EH (cell line): ENCODE data around the gene ZFR2.
A peak's percentile ranks its signal among the peaks of the same experiment; 100 is the strongest.

Source experiments
- DNase-seq: peaks from one replicate; pipeline ENCODE4 v3.0.0-alpha.2; 2015; ENCODE audit warnings: low read depth

The ZFR2 gene

GRCh38 chr19:3813473-3814392, 55.1 kb downstream of the ZFR2 start:
- DNase-seq = no peak

- no peak for DNase-seq
These were observed 58.0 kb downstream of the ZFR2 start for GRCh38 chr19:3810708-3811355.

- no peak for DNase-seq
These were observed 58.7 kb downstream of the ZFR2 start for GRCh38 chr19:3809881-3810707.

DNA sequence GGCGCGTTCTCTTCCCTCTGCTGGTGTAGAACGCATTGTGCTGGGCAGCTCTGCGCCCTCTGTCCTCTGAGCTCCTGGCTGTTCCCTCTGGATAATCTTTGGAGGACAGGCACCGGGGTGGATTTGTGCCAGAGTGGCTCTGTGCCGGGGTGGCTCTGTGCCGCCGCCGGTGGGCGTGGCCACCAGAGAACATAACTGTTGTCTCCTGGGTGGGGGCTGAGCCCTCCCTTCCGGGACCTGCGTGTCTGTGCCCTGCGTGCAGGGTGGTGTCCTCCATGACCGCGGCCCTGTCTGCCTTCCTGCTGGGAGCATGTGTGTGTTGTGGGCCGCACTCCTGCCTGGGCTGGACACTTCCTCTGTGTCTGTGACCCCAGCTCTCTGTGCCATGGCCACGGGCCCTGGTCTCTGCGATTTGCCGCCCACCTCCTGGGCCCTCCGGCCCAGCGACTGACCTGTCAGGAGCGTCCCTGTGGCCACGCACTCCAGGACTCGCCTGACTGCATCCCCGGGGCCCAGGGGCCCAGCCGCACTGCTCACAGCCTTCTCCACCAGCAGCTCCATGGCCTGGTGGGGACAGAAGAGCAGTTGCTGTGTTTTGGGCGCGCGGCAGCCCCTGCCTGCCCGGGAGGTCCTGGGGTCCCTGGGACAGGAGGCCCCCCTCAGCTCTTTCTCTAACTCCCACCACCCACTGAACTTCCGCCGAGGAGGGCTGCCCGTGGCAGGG, 60.3 kb downstream of the ZFR2 start:
- no peak for DNase-seq

DNA sequence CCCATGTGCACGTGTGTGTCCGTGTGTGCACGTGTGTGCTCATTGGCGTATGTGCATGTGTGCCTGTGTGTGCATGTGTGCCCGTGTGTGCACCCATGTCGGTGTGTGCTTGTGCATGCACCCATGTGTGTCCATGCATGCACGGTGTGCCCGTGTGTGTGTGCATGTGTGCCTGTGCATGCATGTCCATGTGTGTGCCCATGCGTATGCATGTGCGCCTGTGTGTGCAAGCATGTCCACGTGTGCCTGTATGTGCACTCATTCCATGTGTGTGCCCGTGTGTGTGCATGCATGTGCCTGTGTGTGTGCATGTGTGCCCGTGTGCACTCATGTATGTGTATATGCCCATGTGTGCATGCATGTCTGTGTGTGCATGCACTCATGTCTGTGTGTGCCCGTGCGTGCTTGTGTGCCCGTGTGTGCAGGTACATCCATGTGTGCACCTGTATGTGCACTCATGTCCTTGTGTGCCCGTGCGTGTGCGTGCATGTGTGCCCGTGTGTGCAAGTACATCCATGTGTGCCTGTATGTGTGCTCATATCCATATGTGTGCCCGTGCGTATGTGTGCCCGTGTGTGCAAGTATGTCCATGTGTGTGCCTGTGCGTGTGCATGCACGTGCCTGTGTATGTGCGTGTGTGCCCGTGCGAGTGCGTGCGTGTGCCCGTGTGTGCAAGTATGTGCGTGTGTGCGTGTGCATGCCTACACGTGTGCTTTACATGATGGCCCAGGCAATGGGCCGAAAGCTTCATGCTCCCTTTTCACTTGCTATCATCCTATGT, 61.1 kb downstream of the ZFR2 start:
- no peak for DNase-seq

- DNase-seq = no peak
These were observed 61.7 kb downstream of the ZFR2 start for GRCh38 chr19:3807131-3807480.

- DNase-seq = no peak
These were observed 63.0 kb downstream of the ZFR2 start for GRCh38 chr19:3805859-3806258.

- DNase-seq = no peak
These were observed 64.4 kb downstream of the ZFR2 start for GRCh38 chr19:3804429-3804828.

GRCh38 chr19:3803986-3804385, 64.9 kb downstream of the ZFR2 start:
- DNase-seq = no peak

DNA sequence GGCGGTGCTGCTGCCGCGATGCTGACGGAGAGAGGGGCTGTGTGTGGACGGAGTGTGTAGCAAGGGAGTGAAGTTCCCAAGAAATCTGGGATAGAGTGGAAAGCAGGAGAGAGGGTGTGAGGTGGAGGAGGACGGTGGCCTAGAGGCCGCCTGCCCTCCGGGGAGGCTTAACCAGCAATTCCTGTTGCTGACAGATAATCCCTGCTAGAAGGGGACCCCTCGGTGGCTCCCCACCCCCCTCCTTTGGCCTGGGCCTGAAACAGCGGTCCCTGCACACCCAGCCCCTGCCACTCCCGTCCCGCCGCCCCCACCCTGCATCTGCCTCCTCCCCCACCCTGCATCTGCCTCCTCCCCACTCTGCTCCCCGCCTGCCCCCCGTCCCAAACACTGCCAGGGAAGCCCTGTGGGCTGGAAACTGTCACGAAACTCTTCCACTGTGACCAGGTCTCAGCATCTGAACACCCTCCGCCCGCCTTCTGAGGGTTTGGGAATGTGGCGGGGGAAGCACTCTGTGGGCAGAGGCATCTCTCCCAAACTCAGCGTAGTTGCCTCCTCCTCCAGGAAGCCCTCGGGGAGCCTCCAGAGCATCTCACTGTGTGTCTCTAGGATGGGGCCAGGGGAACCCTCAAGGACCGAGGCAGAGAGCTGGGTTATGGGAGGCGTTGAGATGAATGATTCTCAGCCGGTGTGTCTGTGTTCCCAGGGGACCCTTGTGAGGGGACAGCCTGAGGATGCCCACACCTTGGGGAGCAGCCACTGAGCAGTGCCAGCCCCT, 65.5 kb downstream of the ZFR2 start:
- DNase-seq = no peak

GRCh38 chr19:3801412-3802096, 67.3 kb downstream of the ZFR2 start:
- DNase-seq = peak; percentile 33

DNA sequence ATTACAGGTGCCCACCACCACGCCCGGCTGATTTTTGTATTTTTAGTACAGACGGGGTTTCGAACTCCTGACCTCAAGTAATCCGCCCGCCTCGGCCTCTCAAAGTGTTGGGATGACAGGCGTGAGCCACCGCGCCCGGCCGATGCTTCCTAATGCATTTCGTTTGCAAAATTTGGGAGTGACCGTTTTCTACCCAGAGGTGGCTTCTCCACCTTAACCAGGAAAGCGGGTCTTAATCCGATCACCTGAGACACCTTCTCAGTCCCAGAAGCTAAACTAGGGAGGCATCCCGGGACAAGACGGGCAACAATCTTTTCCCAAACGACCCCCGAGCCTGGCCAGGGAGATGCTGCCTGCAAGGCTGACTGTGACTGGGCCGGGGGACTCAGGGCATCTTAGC, 67.8 kb downstream of the ZFR2 start:
- no peak for DNase-seq

DNA sequence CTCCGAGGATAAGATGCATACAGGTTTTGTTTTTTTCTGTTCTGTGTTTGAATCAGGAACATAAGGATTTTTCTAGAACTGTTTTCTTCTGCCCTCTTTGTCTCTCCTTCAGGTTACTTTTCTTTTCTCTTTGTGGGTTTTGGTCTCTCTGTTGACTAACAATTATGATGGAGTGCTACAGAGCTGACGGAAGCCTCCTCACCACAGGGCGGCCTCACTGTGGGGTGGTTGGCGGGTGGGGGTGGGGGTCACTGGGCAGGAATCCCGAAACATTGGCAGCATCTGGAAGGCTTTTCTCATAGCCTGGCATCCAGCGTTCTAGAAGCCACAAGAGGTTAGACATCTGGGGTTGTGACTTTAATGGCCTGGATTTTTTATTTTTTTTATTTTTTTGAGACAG, 70.7 kb downstream of the ZFR2 start:
- no peak for DNase-seq

DNA sequence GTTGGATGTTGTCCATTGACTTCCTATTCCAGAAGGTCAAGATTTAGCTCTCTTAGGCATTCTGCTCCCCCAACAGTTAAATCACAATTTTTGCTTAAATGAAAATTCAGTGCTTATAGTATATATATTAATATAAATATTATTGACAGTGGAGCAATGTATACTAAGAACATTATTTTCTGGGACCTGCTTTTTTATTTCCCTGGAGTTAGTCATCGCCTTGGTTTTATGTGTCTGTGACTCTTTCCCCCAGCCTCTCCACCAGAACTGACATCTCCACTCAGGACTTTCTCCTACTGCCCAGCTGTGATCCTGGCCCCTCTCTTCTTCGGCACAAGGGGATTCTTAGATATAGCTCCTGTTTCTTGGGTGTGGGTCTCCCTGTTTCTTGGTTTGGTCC, 72.5 kb downstream of the ZFR2 start:
- no peak for DNase-seq

- no peak for DNase-seq
These were observed 75.0 kb downstream of the ZFR2 start for GRCh38 chr19:3793799-3794198.

- DNase-seq = no peak
These were observed 76.7 kb downstream of the ZFR2 start for GRCh38 chr19:3792114-3792513.

GRCh38 chr19:3790941-3791340, 77.9 kb downstream of the ZFR2 start:
- no peak for DNase-seq

DNA sequence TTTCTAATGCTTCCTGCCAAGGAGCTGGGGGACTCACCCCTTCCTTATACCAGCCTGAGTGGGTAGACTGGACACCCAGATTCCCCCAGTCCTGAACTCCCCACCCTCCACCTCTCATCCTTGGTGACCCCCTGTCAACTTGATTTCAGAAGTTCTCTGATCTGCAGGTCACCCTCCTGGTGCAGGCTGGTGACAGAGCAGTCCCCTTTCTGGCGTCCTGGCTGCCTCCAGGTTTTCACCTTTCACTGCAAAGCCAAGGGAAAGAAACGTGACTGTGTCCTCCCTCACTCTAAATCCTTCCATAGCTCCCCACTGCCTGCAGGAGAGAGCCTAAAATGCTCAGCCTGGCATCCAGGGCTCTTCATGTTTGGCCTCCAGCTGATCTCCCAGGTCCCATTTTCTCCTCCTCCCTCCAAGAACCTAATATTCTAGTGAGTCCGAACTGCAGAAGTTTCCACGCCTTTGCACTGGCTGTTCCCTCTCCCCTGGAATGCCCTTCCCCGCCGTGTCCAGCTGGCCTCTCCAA, 78.6 kb downstream of the ZFR2 start:
- no peak for DNase-seq

DNA sequence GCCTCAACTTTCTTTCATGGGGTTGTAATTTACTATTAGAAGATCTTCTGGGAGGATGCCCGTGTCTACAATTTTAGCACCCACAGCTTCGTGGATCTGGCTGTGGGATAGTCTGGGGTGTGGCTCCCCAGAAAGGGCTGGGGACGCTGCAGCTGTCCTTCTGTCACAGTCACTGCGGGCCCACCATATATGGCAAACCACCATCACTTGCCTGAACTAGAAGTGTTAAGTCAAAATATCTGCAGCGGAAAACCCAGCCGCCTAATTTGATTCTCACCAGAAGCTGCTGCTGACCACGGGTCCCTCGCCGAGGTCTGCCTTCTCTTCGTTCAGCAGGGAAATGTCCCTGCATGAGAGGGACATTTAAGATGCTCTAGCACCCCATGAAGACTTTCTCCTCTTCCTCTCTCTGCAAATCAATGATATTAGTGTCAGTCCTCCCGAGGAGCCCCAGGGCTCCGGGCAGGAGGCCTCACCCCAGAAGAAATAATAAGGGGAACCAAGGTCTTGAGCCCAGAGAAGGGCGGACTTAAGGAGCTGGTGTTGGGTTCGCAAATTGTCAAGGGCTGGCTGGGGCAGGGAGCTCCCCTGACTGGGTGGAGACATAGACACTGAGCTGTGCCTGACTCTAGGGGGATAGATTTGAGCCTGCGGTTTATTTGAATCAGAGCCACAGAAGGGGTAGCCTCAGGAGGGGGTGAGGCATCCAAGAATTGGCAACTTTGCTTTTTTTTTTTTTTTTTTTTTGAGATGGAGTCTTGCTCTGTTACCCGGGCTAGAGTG, 79.7 kb downstream of the ZFR2 start:
- no peak for DNase-seq
